OCI-LY1 (cell line): ENCODE measurements around the gene BAZ2A.

ENCODE experiments used
- H2AFZ ChIP-seq: fragments of 200-600 bp; sonication (generic), shearing (Covaris generic); 2 replicates; pipeline ENCODE4 v1.6.0; 2014; ENCODE audit warnings: antibody characterized with exemption, mild to moderate bottlenecking, low read length
- H3F3A ChIP-seq: fragments of 200-600 bp; sonication (generic), shearing (Covaris generic); 2 replicates; pipeline ENCODE4 v1.6.0; 2014; ENCODE audit warnings: mild to moderate bottlenecking, antibody characterized with exemption, low read length, moderate library complexity; ENCODE audit not compliant: insufficient read depth
- H3K27ac ChIP-seq: fragments of 200-600 bp; sonication (generic); 2 replicates; pipeline ENCODE4 v1.5.1; 2014; ENCODE audit warnings: low read length, mixed run types, mild to moderate bottlenecking, low read depth; ENCODE audit not compliant: poor library complexity, severe bottlenecking
- H3K27me3 ChIP-seq: fragments of 200-600 bp; sonication (generic); 2 replicates; pipeline ENCODE4 v1.6.0; 2014; ENCODE audit warnings: antibody characterized with exemption, mild to moderate bottlenecking, low read length, moderate library complexity; ENCODE audit not compliant: insufficient read depth
- H3K36me3 ChIP-seq: fragments of 200-600 bp; sonication (generic); 2 replicates; pipeline ENCODE4 v1.6.1; 2014; ENCODE audit warnings: mild to moderate bottlenecking, antibody characterized with exemption, low read length, moderate library complexity, mixed read lengths; ENCODE audit not compliant: insufficient read depth
- H3K4me1 ChIP-seq: fragments of 200-600 bp; sonication (generic); 2 replicates; pipeline ENCODE4 v1.5.1; 2014; ENCODE audit warnings: mild to moderate bottlenecking, low read length, moderate library complexity; ENCODE audit not compliant: insufficient read depth, severe bottlenecking
- H3K4me2 ChIP-seq: fragments of 200-600 bp; sonication (generic), shearing (Covaris generic); 2 replicates; pipeline ENCODE4 v1.6.1; 2014; ENCODE audit warnings: low read length
- H3K4me3 ChIP-seq: fragments of 200-600 bp; sonication (generic); 2 replicates; pipeline ENCODE4 v1.5.1; 2014; ENCODE audit warnings: low read length, low read depth, mild to moderate bottlenecking, mixed read lengths; ENCODE audit not compliant: poor library complexity, severe bottlenecking
- H3K79me2 ChIP-seq: fragments of 200-600 bp; shearing (Covaris generic); 2 replicates; pipeline ENCODE4 v1.6.1; 2016; ENCODE audit warnings: mixed run types, low read length, mixed read lengths; ENCODE audit not compliant: insufficient read depth
- H3K9ac ChIP-seq: fragments of 200-600 bp; sonication (generic), shearing (Covaris generic); 2 replicates; pipeline ENCODE4 v1.6.1; 2014; ENCODE audit warnings: mild to moderate bottlenecking, low read length, mixed read lengths
- H3K9me2 ChIP-seq: fragments of 200-600 bp; sonication (generic), shearing (Covaris generic); 2 replicates; pipeline ENCODE4 v1.6.1; 2014; ENCODE audit warnings: low read depth, mild to moderate bottlenecking, low read length, mixed read lengths
- H3K9me3 ChIP-seq: fragments of 200-600 bp; shearing (Covaris generic); 2 replicates; pipeline ENCODE4 v1.6.1; 2014; ENCODE audit warnings: low read length, mixed read lengths
- H4K20me1 ChIP-seq: fragments of 200-600 bp; sonication (generic), shearing (Covaris generic); 2 replicates; pipeline ENCODE4 v1.6.0; 2016; ENCODE audit warnings: mild to moderate bottlenecking, low read length; ENCODE audit not compliant: insufficient read depth
- EZH2 ChIP-seq: fragments of 200-600 bp; sonication (generic), shearing (Covaris generic); IDR thresholded peaks from 2 replicates; pipeline ENCODE4 v1.8.0; 2017; ENCODE audit warnings: borderline replicate concordance, mixed run types, mild to moderate bottlenecking, antibody characterized with exemption, low read length, moderate library complexity, mixed read lengths
- TF ChIP-seq, protein P1 (sequence below): fragments of 200-600 bp; sonication (generic), shearing (Covaris generic); IDR thresholded peaks from 2 replicates; pipeline ENCODE4 v1.5.1; 2017; ENCODE audit warnings: mild to moderate bottlenecking, antibody characterized with exemption, low read length, moderate library complexity, mixed read lengths

The BAZ2A gene

DNA sequence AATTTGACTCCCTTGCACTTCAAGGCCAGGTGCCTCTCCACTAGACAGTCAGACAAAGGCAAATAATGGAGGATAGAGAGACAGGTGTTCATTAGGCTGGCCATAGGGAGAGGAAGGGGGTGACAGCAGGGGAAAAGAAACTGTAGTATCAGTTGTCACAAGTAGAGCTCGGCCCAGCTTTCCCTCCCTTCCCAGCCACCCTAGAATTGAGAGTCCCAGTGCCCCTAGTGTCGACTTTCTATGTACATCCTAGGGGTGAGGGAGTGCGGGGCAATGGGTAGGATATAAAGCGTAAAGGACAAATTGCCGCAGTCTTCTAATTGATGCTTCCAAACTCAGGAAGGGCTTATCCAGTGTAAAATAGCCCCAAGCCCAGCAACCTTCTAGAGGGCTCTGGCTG lies 39.0 kb downstream of the BAZ2A start:
- Histone ChIP-seq H4K20me1 (no peaks in the 10 kb centered on the region), H3K4me3 (no peak overlapping the region), H3K9me2 (no peaks in the 10 kb centered on the region), H3K9me3 (no peaks in the 10 kb centered on the region), H3K36me3 (peaks cover 5% of the 10 kb centered on the region; the same call in 1 of the 2 replicates), H3K9ac (no peak overlapping the region), H3K4me2 (no peak overlapping the region), H3K27me3 (no peaks in the 10 kb centered on the region), H3K27ac (no peak overlapping the region), H2AFZ (no peak overlapping the region), H3K79me2 (no peaks in the 10 kb centered on the region), H3F3A (no peaks in the 10 kb centered on the region), H3K4me1 (no peaks in the 10 kb centered on the region)
- TF ChIP-seq EZH2 = no peak
- TF ChIP-seq, protein P1, sequence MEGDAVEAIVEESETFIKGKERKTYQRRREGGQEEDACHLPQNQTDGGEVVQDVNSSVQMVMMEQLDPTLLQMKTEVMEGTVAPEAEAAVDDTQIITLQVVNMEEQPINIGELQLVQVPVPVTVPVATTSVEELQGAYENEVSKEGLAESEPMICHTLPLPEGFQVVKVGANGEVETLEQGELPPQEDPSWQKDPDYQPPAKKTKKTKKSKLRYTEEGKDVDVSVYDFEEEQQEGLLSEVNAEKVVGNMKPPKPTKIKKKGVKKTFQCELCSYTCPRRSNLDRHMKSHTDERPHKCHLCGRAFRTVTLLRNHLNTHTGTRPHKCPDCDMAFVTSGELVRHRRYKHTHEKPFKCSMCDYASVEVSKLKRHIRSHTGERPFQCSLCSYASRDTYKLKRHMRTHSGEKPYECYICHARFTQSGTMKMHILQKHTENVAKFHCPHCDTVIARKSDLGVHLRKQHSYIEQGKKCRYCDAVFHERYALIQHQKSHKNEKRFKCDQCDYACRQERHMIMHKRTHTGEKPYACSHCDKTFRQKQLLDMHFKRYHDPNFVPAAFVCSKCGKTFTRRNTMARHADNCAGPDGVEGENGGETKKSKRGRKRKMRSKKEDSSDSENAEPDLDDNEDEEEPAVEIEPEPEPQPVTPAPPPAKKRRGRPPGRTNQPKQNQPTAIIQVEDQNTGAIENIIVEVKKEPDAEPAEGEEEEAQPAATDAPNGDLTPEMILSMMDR = no peak

DNA sequence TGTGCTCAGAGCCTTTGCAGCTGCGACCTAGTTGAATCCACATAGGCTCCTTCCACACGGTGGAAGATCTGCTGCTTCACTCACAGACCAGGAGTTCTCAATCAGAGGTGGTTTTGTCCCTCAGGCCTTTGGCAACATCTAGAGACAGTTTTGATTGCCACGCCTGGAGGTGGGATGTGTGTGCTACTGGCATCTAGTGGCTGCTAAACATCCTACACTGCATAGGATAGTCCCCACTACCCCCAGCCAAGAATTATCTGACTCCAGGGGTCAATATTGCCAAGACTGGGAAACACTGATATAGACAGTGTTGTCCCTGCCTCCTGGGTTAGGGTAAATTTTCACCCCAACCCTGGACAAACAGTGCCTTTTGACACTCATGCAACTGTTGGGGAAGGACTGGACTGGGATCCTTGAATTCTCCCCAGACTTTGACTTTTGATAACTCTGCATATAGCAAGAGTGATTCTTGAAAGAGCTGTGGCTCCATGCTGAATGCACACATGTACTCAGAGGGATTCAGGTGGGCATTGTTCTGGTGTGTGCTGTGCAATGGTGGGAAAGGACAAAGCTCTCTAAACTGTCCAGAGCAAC lies 39.8 kb downstream of the BAZ2A start:
- H3K4me1 ChIP-seq = no peaks in the 10 kb centered on the region
- no peak overlapping the region for H3K4me2 ChIP-seq
- H3K9me3 ChIP-seq = no peaks in the 10 kb centered on the region
- no peaks in the 10 kb centered on the region for H3K36me3 ChIP-seq
- H3K9ac ChIP-seq = no peak overlapping the region
- no peaks in the 10 kb centered on the region for H3F3A ChIP-seq
- H3K9me2 ChIP-seq = no peaks in the 10 kb centered on the region
- H3K27ac ChIP-seq = no peak overlapping the region
- no peaks in the 10 kb centered on the region for H4K20me1 ChIP-seq
- H2AFZ ChIP-seq = no peak overlapping the region
- H3K79me2 ChIP-seq = no peaks in the 10 kb centered on the region
- no peak for TF ChIP-seq EZH2
- TF ChIP-seq, protein P1 = peak; percentile 68
- no peaks in the 10 kb centered on the region for H3K27me3 ChIP-seq
- H3K4me3 ChIP-seq = no peak overlapping the region

DNA sequence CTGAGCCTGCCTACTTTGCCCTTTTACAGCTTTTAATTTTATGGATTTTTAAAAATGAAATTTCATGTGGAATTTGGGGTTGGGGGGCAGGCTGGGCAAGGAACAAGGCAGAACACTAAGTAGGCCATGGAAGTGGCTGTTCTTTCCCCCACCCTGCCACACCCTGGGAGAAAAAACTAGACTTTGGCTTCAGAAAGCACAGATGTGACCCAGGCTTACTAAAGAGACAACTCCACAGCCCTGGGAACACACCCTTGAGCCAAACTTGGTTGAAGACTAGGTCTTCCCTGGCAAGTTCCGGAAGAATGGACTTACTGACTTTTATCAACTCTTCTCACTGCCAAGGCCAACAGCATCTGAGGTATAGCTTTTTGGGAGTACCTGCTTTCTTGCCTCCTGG lies 40.3 kb downstream of the BAZ2A start:
- Histone ChIP-seq H3F3A (no peaks in the 10 kb centered on the region), H2AFZ (no peak overlapping the region), H3K9me3 (no peaks in the 10 kb centered on the region)

More for the DNA sequence above, 40.3 kb downstream of the BAZ2A start:
- no peaks in the 10 kb centered on the region for H3K27me3 ChIP-seq
- no peak overlapping the region for H3K4me3 ChIP-seq
- no peak overlapping the region for H3K9ac ChIP-seq
- H3K36me3 ChIP-seq = no peaks in the 10 kb centered on the region
- H3K79me2 ChIP-seq = no peaks in the 10 kb centered on the region
- no peak overlapping the region for H3K27ac ChIP-seq
- no peaks in the 10 kb centered on the region for H3K4me1 ChIP-seq
- TF ChIP-seq, protein P1 = no peak
- TF ChIP-seq EZH2 = no peak
- no peaks in the 10 kb centered on the region for H4K20me1 ChIP-seq
- H3K4me2 ChIP-seq = no peak overlapping the region
- no peaks in the 10 kb centered on the region for H3K9me2 ChIP-seq
